ENCODE measurements around the gene CBLC. TPM values are rescaled to one million over a fixed set of nuclear protein-coding genes. Genes with fewer than 3 reads are reported as not detected.

CBLC gene
- total and polyA plus RNA-seq, 8 donors: 3.1 to 6.1 (median 4.2) TPM

GRCh38 chr19:44757057-44757734 lies 20.5 kb upstream of the CBLC start:
- Histone ChIP-seq H3K4me3 (peak overlapping the region; percentile 11 to 39), H3K9me3 (no peaks in the 10 kb centered on the region), H3K27ac (peak overlapping the region; percentile 70 to 96), H3K4me1 (peaks cover 53 to 88% of the 10 kb centered on the region in 2 donors), H3K36me3 (peaks cover 3 to 77% of the 10 kb centered on the region in 2 donors), H3K27me3 (no peaks in the 10 kb centered on the region)
- TF ChIP-seq CTCF (IDR thresholded peaks at IDR 0.05): no peak
- DNase-seq (peak in 2 of 4 donors; percentile 59 to 78), ATAC-seq (no peak)
- intact Hi-C loops (cut with DNase I): no loop called here

- intact Hi-C loops (cut with DNase I): no loop called here
- H3K4me1 ChIP-seq: peaks cover 45 to 87% of the 10 kb centered on the region in 2 donors
- H3K9me3 ChIP-seq: no peaks in the 10 kb centered on the region
- peak overlapping the region; percentile 70 to 96 for H3K27ac ChIP-seq
- ATAC-seq (peak; percentile 25), DNase-seq (peak in 3 of 4 donors; percentile 65 to 88 (median 88))
- H3K4me3 ChIP-seq: peak overlapping the region; percentile 11 to 39
- H3K36me3 ChIP-seq: peaks cover 3 to 70% of the 10 kb centered on the region in 2 donors
- TF ChIP-seq CTCF (IDR thresholded peaks at IDR 0.05): no peak
- no peaks in the 10 kb centered on the region for H3K27me3 ChIP-seq
Measured at GRCh38 chr19:44757735-44758505, 19.8 kb upstream of the CBLC start.

- intact Hi-C loops (cut with DNase I): no loop called here
- peak overlapping the region; percentile 11 to 39 for H3K4me3 ChIP-seq
- DNase-seq (no peak), ATAC-seq (no peak)
- H3K36me3 ChIP-seq: peaks cover 3 to 67% of the 10 kb centered on the region in 2 donors
- no peaks in the 10 kb centered on the region for H3K27me3 ChIP-seq
- peaks cover 43 to 89% of the 10 kb centered on the region in 2 donors for H3K4me1 ChIP-seq
- peak overlapping the region; percentile 70 to 96 for H3K27ac ChIP-seq
- no peak for TF ChIP-seq CTCF (IDR thresholded peaks at IDR 0.05)
- no peaks in the 10 kb centered on the region for H3K9me3 ChIP-seq
Measured at GRCh38 chr19:44758596-44758995, 19.1 kb upstream of the CBLC start.

- Histone ChIP-seq H3K9me3 (no peaks in the 10 kb centered on the region), H3K27me3 (no peaks in the 10 kb centered on the region), H3K4me3 (no peak overlapping the region), H3K27ac (peak overlapping the region in 1 of 2 donors; percentile 96), H3K4me1 (peaks cover 39 to 95% of the 10 kb centered on the region in 2 donors), H3K36me3 (peaks cover 3 to 67% of the 10 kb centered on the region in 2 donors)
- no peak for TF ChIP-seq CTCF (IDR thresholded peaks at IDR 0.05)
- intact Hi-C loops (cut with DNase I): no loop called here
- DNase-seq (peak in 1 of 4 donors; percentile 47), ATAC-seq (no peak)
Measured at GRCh38 chr19:44759083-44759804, 18.4 kb upstream of the CBLC start.

Measured in left lung (tissue), 10 donors.